GM12878 (cell line): ENCODE measurements around the gene TMEM33. TPM values are rescaled to one million over a fixed set of nuclear protein-coding genes. Genes with fewer than 3 reads are reported as not detected.

Experiments used
- ATAC-seq: fragments of 200-7000 bp; cut with Tn5 transposase; 3 replicates; pipeline ENCODE4 v1.9.1; 2020; ENCODE audit warnings: mild to moderate bottlenecking, moderate library complexity
- BruUV-seq: library from RNA; stranded (reverse); fragments of 400-500 nt; replicated peaks from 2 replicates; lab custom pipeline; 2021; lab: Mats Ljungman, UMichigan
- CTCF ChIA-PET: fragments of 300-600 bp; sonication (Branson Sonifier 250); formaldehyde crosslinking; extraction: SDS; loops from one replicate; lab custom pipeline; 2021; ENCODE audit warnings: inconsistent platforms; lab: Yijun Ruan, JAX
- POLR2A ChIA-PET: fragments of 350-600 bp; formaldehyde crosslinking; extraction: SDS; loops from one replicate; lab custom pipeline; 2021; ENCODE audit warnings: inconsistent platforms; lab: Charles Lee
- RAD21 ChIA-PET: fragments of 300-600 bp; sonication (Branson Sonifier 250); formaldehyde crosslinking; loops from one replicate; lab custom pipeline; 2023; ENCODE audit warnings: antibody characterized with exemption; ENCODE audit not compliant: unreplicated experiment; lab: Charles Lee
- SMC1A ChIA-PET: fragments of 300-600 bp; sonication (Branson Sonifier 250); formaldehyde crosslinking; loops from one replicate; lab custom pipeline; 2023; ENCODE audit not compliant: unreplicated experiment, uncharacterized antibody; lab: Charles Lee
- DNase-seq: peaks from one replicate; pipeline ENCODE4 v3.0.0-alpha.2; 2011; ENCODE audit warnings: low read depth, low spot score
- FAIRE-seq: peaks from 3 replicates; lab custom pipeline; 2011; peaks lifted over from hg19 to GRCh38; lab: Jason Lieb, UNC
- H2AFZ ChIP-seq: 2 replicates; pipeline ENCODE4 v1.6.0; 2011; ENCODE audit warnings: low read depth, low read length, control low read depth; ENCODE audit not compliant: control insufficient read depth
- H3K27ac ChIP-seq: 2 replicates; pipeline ENCODE4 v1.5.1; 2011; ENCODE audit warnings: control low read depth; ENCODE audit not compliant: control insufficient read depth, insufficient read depth
- H3K27me3 ChIP-seq, 2 experiments: replicated peaks in 1 of 2; 2 replicates each; pipeline versions ENCODE4 v1.6.0 to v1.6.1; 2011; ENCODE audit warnings: low read length in 1 of 2; ENCODE audit not compliant: control insufficient read depth in 2 of 2, insufficient read depth in 2 of 2
- H3K36me3 ChIP-seq, 2 experiments: 2 replicates each; pipeline ENCODE4 v1.5.1; 2011; ENCODE audit warnings: low read length in 1 of 2; ENCODE audit not compliant: control insufficient read depth in 2 of 2, insufficient read depth in 2 of 2
- H3K4me1 ChIP-seq: 2 replicates; pipeline ENCODE4 v1.6.1; 2011; ENCODE audit warnings: mild to moderate bottlenecking, low read length, moderate library complexity, mixed read lengths; ENCODE audit not compliant: control insufficient read depth, insufficient read depth
- H3K4me2 ChIP-seq: 2 replicates; pipeline ENCODE4 v1.6.0; 2011; ENCODE audit warnings: control low read depth; ENCODE audit not compliant: control insufficient read depth, insufficient read depth
- H3K4me3 ChIP-seq: fragments of 200-600 bp; sonication (generic); 2 replicates; pipeline ENCODE4 v1.5.1; 2016
- H3K79me2 ChIP-seq: 2 replicates; pipeline ENCODE4 v1.6.0; 2011; ENCODE audit warnings: low read length; ENCODE audit not compliant: control insufficient read depth, insufficient read depth
- H3K9ac ChIP-seq: 2 replicates; pipeline ENCODE4 v1.8.0; 2011; ENCODE audit warnings: low read length, control low read depth, mixed read lengths; ENCODE audit not compliant: control insufficient read depth, insufficient read depth
- H3K9me3 ChIP-seq: replicated peaks from 3 replicates; pipeline ENCODE4 v1.5.1; 2011; ENCODE audit warnings: mild to moderate bottlenecking, low read length; ENCODE audit not compliant: control insufficient read depth, insufficient read depth
- H4K20me1 ChIP-seq: 2 replicates; pipeline ENCODE4 v1.6.0; 2011; ENCODE audit not compliant: control insufficient read depth, insufficient read depth
- GABPA ChIP-seq: IDR thresholded peaks from 2 replicates; pipeline ENCODE4 v1.6.1; 2014; ENCODE audit warnings: antibody characterized with exemption, low read depth, mild to moderate bottlenecking, inconsistent platforms
- HCFC1 ChIP-seq: fragments of 150-350 bp; IDR thresholded peaks from 2 replicates; pipeline ENCODE4 v1.6.1; 2014; ENCODE audit warnings: low read length
- TCF7 ChIP-seq: IDR thresholded peaks from 2 replicates; pipeline ENCODE4 v1.6.1; 2014; ENCODE audit warnings: antibody characterized with exemption, borderline replicate concordance
- WGBS: methylation state at CpG from one replicate; pipeline ENCODE4 v1.1.6; 2016; ENCODE audit warnings: low lambda C conversion rate; ENCODE audit not compliant: insufficient replicate concordance, insufficient coverage; ENCODE audit errors: missing lambda C conversion rate; 5-methylcytosine and 5-hydroxymethylcytosine counted together
- in situ Hi-C: fragments of 300-500 bp; cut with MboI; formaldehyde crosslinking; loops from 9 replicates; pipeline ENCODE4 v1.14.3; 2018; ENCODE audit warnings: mixed read lengths
- intact Hi-C: fragments of 100-400 bp; cut with micrococcal nuclease; formaldehyde crosslinking; loops from one replicate; pipeline ENCODE4 v1.14.2; 2022; ENCODE audit not compliant: unreplicated experiment
- polyA plus RNA-seq, 11 experiments: library from polyadenylated mRNA; depleted of rRNA in 4 of 11; unstranded in 6 of 11; stranded (reverse) in 5 of 11; fragments of >200 nt; fragmentation: Nextera tagmentation in 4 of 11; fragmentation: Illumina TruSeq in 1 of 11; extraction: Ambion mirVana in 4 of 11; extraction: Trizol in 1 of 11; gene quantifications; 1 replicate in 1 of 11; 2 replicates in 10 of 11; pipeline versions ENCODE4 v1.2.1 to v1.2.3, GENCODE V29; 2011 to 2016; ENCODE audit warnings: inconsistent platforms in 2 of 11, missing spikeins in 2 of 11, low read depth in 1 of 11
- total RNA-seq, 4 experiments: library from RNA; depleted of rRNA in 3 of 4; stranded (reverse); fragments of >200 nt in 3 of 4; fragmentation: Illumina TruSeq in 1 of 4; extraction: Trizol in 1 of 4; gene quantifications; 2 replicates each; pipeline versions ENCODE4 v1.2.1 to v1.2.3, GENCODE V29; 2013 to 2021
- TF ChIP-seq, protein P1 (sequence below): IDR thresholded peaks from 2 replicates; pipeline ENCODE4 v1.6.1; 2012; ENCODE audit warnings: mild to moderate bottlenecking, low read depth, low read length
- TF ChIP-seq, protein P2 (sequence below): fragments of 450-650 bp; IDR thresholded peaks from 2 replicates; pipeline ENCODE4 v1.6.1; 2016; ENCODE audit warnings: mild to moderate bottlenecking
- TF ChIP-seq, protein P3 (sequence below): fragments of 150-350 bp; IDR thresholded peaks from 2 replicates; pipeline ENCODE4 v1.6.1; 2016; ENCODE audit warnings: low read depth, low read length

TMEM33 gene
- total and polyA plus RNA-seq, 10 of the 15 experiments (the other 5 are each of a cell fraction or from before 2014, with no cell fraction given) = 7.9 to 60.2 (median 33.4) TPM

DNA sequence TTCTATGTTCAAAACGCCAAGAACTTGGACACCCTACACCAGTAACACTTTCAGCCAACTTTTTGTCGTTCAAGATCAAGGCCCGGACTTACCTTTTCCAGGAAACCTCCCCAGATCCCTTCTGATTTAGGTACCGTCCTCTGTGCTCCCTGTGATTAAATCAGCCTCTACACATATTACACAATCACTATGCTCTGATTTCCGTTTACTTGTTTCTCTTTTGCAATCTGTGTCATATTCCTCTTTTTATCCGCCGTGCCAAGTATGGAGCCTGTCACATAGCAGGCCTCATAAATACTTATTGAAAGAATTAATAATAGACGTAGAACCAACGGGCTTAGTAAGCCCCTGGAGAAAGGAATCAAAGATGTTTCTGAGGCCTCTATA lies 722 bp upstream of the TMEM33 start:
- BruUV-seq = no TSS peak
- 0 out of 2 replicates have a peak overlapping the region, but pooled peaks have one; percentile 39 for H3K4me3 ChIP-seq
- ATAC-seq = no peak
- no peaks in the 10 kb centered on the region for H3K9me3 ChIP-seq
- peak overlapping the region; percentile 81; the same call in 1 of the 2 replicates for H3K9ac ChIP-seq
- in situ Hi-C loops (no loop called here), intact Hi-C loops (no loop called here)
- H3K4me1 ChIP-seq = peaks cover 3% of the 10 kb centered on the region; the same call in 1 of the 2 replicates
- ChIA-PET RAD21 (interaction anchor here (0.6 kb wide), 1 partner anchor 57 kb away, joined by 3 read pairs; no protein-coding TSS in a partner anchor), SMC1A (interaction anchor here (0.7 to 1.5 kb wide), 2 partner anchors 10 to 161 kb away, joined by 5 read pairs; no protein-coding TSS in a partner anchor), POLR2A (no interaction called here), CTCF (no interaction called here)
- TF ChIP-seq HCFC1 (no peak), TCF7 (0 out of 2 replicates have a peak, but pooled peaks have one; percentile 9), GABPA (no peak)
- TF ChIP-seq, protein P1, sequence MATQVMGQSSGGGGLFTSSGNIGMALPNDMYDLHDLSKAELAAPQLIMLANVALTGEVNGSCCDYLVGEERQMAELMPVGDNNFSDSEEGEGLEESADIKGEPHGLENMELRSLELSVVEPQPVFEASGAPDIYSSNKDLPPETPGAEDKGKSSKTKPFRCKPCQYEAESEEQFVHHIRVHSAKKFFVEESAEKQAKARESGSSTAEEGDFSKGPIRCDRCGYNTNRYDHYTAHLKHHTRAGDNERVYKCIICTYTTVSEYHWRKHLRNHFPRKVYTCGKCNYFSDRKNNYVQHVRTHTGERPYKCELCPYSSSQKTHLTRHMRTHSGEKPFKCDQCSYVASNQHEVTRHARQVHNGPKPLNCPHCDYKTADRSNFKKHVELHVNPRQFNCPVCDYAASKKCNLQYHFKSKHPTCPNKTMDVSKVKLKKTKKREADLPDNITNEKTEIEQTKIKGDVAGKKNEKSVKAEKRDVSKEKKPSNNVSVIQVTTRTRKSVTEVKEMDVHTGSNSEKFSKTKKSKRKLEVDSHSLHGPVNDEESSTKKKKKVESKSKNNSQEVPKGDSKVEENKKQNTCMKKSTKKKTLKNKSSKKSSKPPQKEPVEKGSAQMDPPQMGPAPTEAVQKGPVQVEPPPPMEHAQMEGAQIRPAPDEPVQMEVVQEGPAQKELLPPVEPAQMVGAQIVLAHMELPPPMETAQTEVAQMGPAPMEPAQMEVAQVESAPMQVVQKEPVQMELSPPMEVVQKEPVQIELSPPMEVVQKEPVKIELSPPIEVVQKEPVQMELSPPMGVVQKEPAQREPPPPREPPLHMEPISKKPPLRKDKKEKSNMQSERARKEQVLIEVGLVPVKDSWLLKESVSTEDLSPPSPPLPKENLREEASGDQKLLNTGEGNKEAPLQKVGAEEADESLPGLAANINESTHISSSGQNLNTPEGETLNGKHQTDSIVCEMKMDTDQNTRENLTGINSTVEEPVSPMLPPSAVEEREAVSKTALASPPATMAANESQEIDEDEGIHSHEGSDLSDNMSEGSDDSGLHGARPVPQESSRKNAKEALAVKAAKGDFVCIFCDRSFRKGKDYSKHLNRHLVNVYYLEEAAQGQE = no peak
- TF ChIP-seq, protein P2, sequence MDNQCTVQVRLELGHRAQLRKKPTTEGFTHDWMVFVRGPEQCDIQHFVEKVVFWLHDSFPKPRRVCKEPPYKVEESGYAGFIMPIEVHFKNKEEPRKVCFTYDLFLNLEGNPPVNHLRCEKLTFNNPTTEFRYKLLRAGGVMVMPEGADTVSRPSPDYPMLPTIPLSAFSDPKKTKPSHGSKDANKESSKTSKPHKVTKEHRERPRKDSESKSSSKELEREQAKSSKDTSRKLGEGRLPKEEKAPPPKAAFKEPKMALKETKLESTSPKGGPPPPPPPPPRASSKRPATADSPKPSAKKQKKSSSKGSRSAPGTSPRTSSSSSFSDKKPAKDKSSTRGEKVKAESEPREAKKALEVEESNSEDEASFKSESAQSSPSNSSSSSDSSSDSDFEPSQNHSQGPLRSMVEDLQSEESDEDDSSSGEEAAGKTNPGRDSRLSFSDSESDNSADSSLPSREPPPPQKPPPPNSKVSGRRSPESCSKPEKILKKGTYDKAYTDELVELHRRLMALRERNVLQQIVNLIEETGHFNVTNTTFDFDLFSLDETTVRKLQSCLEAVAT = peak; percentile 85
- TF ChIP-seq, protein P3, sequence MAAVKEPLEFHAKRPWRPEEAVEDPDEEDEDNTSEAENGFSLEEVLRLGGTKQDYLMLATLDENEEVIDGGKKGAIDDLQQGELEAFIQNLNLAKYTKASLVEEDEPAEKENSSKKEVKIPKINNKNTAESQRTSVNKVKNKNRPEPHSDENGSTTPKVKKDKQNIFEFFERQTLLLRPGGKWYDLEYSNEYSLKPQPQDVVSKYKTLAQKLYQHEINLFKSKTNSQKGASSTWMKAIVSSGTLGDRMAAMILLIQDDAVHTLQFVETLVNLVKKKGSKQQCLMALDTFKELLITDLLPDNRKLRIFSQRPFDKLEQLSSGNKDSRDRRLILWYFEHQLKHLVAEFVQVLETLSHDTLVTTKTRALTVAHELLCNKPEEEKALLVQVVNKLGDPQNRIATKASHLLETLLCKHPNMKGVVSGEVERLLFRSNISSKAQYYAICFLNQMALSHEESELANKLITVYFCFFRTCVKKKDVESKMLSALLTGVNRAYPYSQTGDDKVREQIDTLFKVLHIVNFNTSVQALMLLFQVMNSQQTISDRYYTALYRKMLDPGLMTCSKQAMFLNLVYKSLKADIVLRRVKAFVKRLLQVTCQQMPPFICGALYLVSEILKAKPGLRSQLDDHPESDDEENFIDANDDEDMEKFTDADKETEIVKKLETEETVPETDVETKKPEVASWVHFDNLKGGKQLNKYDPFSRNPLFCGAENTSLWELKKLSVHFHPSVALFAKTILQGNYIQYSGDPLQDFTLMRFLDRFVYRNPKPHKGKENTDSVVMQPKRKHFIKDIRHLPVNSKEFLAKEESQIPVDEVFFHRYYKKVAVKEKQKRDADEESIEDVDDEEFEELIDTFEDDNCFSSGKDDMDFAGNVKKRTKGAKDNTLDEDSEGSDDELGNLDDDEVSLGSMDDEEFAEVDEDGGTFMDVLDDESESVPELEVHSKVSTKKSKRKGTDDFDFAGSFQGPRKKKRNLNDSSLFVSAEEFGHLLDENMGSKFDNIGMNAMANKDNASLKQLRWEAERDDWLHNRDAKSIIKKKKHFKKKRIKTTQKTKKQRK = no peak
- H4K20me1 ChIP-seq = no peaks in the 10 kb centered on the region
- peaks cover 46% of the 10 kb centered on the region for H3K79me2 ChIP-seq
- DNase-seq = no peak
- FAIRE-seq = no peak
- no peaks in the 10 kb centered on the region for H3K27me3 ChIP-seq
- H3K4me2 ChIP-seq = peak overlapping the region; percentile 67; the same call in 1 of the 2 replicates
- 96% methylated on average over 9 of the region's 9 CpGs for WGBS
- H3K36me3 ChIP-seq = peaks cover 0 to 3% of the 10 kb centered on the region in 2 experiments; a peak in 2 of 4 replicates
- H2AFZ ChIP-seq = peak overlapping the region; percentile 96
- H3K27ac ChIP-seq = no peak overlapping the region
